ENCODE measurements around the gene ADCY2.

DNA sequence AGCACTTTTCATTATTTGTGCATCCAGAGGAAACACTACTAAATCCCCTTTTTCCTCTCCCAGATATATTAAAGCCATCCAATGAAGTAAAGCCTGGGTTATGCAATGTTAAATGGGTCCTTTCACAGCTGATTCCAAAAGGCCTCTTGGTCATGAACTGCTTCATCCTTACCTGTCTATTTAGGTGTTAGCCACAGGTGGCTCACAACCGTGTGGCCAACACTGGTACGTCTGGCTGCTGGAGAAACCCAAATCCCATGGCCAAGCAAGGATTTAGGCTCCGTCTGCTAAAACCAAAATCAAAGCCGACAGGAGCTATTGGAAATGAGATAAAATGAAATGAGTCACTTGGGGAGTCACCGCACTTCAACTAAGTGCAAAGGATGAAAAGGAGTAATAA is 193.9 kb downstream of the ADCY2 start:
- TF ChIP-seq, protein P1, sequence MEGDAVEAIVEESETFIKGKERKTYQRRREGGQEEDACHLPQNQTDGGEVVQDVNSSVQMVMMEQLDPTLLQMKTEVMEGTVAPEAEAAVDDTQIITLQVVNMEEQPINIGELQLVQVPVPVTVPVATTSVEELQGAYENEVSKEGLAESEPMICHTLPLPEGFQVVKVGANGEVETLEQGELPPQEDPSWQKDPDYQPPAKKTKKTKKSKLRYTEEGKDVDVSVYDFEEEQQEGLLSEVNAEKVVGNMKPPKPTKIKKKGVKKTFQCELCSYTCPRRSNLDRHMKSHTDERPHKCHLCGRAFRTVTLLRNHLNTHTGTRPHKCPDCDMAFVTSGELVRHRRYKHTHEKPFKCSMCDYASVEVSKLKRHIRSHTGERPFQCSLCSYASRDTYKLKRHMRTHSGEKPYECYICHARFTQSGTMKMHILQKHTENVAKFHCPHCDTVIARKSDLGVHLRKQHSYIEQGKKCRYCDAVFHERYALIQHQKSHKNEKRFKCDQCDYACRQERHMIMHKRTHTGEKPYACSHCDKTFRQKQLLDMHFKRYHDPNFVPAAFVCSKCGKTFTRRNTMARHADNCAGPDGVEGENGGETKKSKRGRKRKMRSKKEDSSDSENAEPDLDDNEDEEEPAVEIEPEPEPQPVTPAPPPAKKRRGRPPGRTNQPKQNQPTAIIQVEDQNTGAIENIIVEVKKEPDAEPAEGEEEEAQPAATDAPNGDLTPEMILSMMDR (IDR thresholded peaks at IDR 0.05) = no peak
- TF ChIP-seq POLR2A (IDR thresholded peaks at IDR 0.05) = no peak
